KMS-11 (cell line): Measurements from ENCODE around the gene THRB.

ENCODE experiments used
- H2AFZ ChIP-seq: fragments of 200-600 bp; sonication (generic); 2 replicates; pipeline ENCODE4 v1.6.1; 2016; ENCODE audit warnings: antibody characterized with exemption, mixed run types, low read depth
- H3K27ac ChIP-seq: fragments of 200-600 bp; sonication (generic); 2 replicates; pipeline ENCODE4 v1.6.1; 2016; ENCODE audit warnings: mild to moderate bottlenecking, mixed run types
- H3K27me3 ChIP-seq: fragments of 200-600 bp; sonication (generic); 2 replicates; pipeline ENCODE4 v1.6.1; 2017; ENCODE audit warnings: mild to moderate bottlenecking, low read depth, mixed run types, moderate library complexity; ENCODE audit not compliant: insufficient read depth
- H3K36me3 ChIP-seq: fragments of 200-600 bp; sonication (generic); 2 replicates; pipeline ENCODE4 v1.6.1; 2017; ENCODE audit warnings: mild to moderate bottlenecking, mixed run types; ENCODE audit not compliant: insufficient read depth
- H3K4me1 ChIP-seq: fragments of 200-600 bp; sonication (generic); 2 replicates; pipeline ENCODE4 v1.6.1; 2016; ENCODE audit warnings: mild to moderate bottlenecking, low read depth, mixed run types; ENCODE audit not compliant: poor library complexity, severe bottlenecking
- H3K4me2 ChIP-seq: fragments of 200-600 bp; sonication (generic); 2 replicates; pipeline ENCODE4 v1.7.0; 2016; ENCODE audit warnings: mild to moderate bottlenecking, mixed run types
- H3K4me3 ChIP-seq: fragments of 200-600 bp; sonication (generic); IDR thresholded peaks from 2 replicates; pipeline ENCODE4 v1.6.1; 2017; ENCODE audit warnings: low read depth, low read length, mixed read lengths; ENCODE audit not compliant: insufficient read depth
- H3K79me2 ChIP-seq: fragments of 200-600 bp; sonication (generic); 2 replicates; pipeline ENCODE4 v1.6.1; 2016; ENCODE audit warnings: low read depth, mixed run types; ENCODE audit not compliant: insufficient read depth
- H3K9ac ChIP-seq: fragments of 200-600 bp; sonication (generic); 2 replicates; pipeline ENCODE4 v1.6.1; 2016; ENCODE audit warnings: mild to moderate bottlenecking, mixed run types
- H4K20me1 ChIP-seq: fragments of 200-600 bp; sonication (generic); 2 replicates; pipeline ENCODE4 v1.6.1; 2016; ENCODE audit warnings: mild to moderate bottlenecking, mixed run types; ENCODE audit not compliant: insufficient read depth
- TF ChIP-seq, protein P1 (sequence below): fragments of 200-600 bp; sonication (generic); conservative IDR thresholded peaks from 2 replicates; pipeline ENCODE4 v1.6.1; 2017; ENCODE audit warnings: low read depth, mild to moderate bottlenecking, antibody characterized with exemption, low read length, moderate library complexity, mixed read lengths

The THRB gene

DNA sequence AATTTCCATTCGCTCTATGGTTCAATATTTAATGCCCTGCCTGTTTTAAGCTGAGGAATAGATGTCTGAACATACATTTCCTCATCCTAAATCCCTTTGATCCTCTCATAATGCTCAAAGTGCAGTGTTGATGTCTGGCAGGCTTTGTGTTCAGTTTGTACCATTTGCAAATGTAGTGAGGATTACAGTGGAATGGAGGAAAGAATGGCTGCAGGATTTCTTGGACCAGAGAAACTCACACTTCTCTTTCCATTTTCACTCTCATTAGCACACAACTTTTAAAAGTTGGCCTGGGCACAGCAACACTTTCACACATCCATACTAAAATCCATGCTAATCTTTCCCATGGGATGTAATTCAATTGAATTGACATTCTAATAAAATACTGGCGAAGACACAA is 28.6 kb upstream of the THRB start:
- Histone ChIP-seq H3K9ac (no peak overlapping the region), H3K4me1 (no peaks in the 10 kb centered on the region), H2AFZ (no peak overlapping the region), H3K36me3 (no peaks in the 10 kb centered on the region), H3K27me3 (no peaks in the 10 kb centered on the region), H4K20me1 (no peaks in the 10 kb centered on the region), H3K79me2 (no peaks in the 10 kb centered on the region), H3K4me2 (no peak overlapping the region), H3K27ac (no peak overlapping the region), H3K4me3 (no peak overlapping the region)
- TF ChIP-seq, protein P1, sequence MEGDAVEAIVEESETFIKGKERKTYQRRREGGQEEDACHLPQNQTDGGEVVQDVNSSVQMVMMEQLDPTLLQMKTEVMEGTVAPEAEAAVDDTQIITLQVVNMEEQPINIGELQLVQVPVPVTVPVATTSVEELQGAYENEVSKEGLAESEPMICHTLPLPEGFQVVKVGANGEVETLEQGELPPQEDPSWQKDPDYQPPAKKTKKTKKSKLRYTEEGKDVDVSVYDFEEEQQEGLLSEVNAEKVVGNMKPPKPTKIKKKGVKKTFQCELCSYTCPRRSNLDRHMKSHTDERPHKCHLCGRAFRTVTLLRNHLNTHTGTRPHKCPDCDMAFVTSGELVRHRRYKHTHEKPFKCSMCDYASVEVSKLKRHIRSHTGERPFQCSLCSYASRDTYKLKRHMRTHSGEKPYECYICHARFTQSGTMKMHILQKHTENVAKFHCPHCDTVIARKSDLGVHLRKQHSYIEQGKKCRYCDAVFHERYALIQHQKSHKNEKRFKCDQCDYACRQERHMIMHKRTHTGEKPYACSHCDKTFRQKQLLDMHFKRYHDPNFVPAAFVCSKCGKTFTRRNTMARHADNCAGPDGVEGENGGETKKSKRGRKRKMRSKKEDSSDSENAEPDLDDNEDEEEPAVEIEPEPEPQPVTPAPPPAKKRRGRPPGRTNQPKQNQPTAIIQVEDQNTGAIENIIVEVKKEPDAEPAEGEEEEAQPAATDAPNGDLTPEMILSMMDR, result no peak

DNA sequence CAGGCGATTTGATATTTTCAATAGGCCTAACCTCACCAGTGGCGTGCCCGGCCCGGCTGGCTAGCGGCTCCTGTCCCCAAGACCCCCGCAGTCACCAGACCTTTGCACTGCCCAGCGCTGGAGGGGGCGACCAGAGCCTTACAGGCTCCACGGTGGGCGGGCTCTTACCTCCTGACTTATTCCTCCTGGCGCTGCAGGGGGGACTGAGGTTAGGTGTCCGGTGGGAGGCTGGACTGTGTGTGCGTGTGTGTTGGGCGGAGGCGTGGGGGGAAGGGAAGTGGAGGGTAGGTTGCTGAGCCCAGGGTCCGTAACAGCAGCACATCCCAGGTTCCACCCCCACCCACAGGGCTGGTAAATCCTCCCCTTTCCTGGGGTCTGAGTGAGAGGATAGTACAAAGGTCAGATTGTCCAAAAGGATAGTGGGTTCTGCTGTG is 27.5 kb upstream of the THRB start:
- H4K20me1 ChIP-seq, result no peaks in the 10 kb centered on the region
- no peaks in the 10 kb centered on the region for H3K27me3 ChIP-seq
- TF ChIP-seq, protein P1, result no peak
- H3K4me2 ChIP-seq, result 0 out of 2 replicates have a peak overlapping the region, but pooled peaks have one; percentile 36
- no peaks in the 10 kb centered on the region for H3K79me2 ChIP-seq
- H3K36me3 ChIP-seq, result no peaks in the 10 kb centered on the region
- no peak overlapping the region for H3K9ac ChIP-seq
- H3K4me1 ChIP-seq, result no peaks in the 10 kb centered on the region
- peak overlapping the region; percentile 86; the same call in 1 of the 2 replicates for H2AFZ ChIP-seq
- peak overlapping the region; percentile 51 for H3K4me3 ChIP-seq
- no peak overlapping the region for H3K27ac ChIP-seq

DNA sequence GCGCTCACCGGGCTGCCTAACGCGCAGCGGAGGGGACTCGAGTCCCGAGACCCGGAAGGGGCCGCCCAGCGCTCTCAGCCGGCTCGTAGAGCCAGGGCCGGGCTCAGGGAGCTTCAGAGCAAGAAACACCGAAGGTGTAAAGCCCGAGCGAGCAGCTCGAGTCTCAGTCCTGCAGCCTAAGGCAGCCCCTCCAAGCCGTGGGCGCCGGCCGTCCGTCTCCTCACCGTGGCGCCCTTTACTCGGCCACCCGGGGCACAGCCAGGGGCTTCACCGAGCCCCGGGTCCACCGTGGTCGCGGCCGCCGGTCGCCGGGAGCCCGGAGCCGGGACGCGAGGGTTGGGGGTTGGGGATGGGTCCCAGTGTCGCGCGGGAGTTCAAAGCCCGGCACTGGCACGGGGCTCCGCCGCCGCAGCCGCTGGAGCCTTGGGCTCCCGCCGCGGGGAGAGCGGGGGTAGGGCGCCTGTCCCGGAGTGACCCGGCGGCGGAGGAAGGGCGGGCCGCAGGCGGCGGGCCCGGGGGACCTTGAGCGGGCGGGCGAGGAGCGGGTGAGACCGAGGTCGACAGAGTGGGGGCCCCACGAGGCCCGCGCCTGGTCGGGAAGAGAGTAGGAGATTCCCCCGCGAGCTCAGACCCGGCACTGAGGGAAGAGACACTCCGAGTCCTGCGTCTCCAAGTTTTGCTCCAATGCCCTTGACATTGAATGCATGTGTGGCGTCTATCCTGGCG is 26.9 kb upstream of the THRB start:
- no peaks in the 10 kb centered on the region for H3K27me3 ChIP-seq
- H2AFZ ChIP-seq, result peak overlapping the region; percentile 86
- H3K4me3 ChIP-seq, result peak overlapping the region; percentile 51

DNA sequence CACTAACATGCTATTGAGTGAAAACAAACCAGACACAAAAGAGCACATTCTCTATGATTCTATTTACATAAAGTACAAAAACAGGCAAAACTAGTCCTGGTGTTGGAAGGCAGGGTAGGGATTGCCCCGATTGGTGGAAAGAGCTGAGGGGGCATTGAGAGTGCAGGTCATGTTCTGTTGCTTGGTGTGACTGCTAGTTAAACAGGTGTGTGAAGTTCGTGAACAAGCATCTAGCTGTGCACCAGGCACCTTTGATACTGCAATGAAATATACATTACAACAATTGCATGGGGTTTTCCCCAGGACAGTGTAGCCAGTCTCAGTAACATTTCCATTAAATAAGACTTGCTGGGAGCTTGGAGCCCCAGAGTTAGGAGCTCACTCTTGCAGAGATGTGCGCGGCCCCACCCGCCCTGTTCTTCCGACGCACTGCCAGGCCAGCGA is 26.3 kb upstream of the THRB start:
- H3K4me2 ChIP-seq, result peak overlapping the region; percentile 36; the same call in 1 of the 2 replicates
- H4K20me1 ChIP-seq, result no peaks in the 10 kb centered on the region
- no peak overlapping the region for H3K27ac ChIP-seq
- no peaks in the 10 kb centered on the region for H3K27me3 ChIP-seq
- H3K4me1 ChIP-seq, result no peaks in the 10 kb centered on the region
- no peaks in the 10 kb centered on the region for H3K79me2 ChIP-seq
- H3K4me3 ChIP-seq, result peak overlapping the region; percentile 51
- H3K36me3 ChIP-seq, result no peaks in the 10 kb centered on the region
- TF ChIP-seq, protein P1, result no peak
- peak overlapping the region; percentile 86 for H2AFZ ChIP-seq
- H3K9ac ChIP-seq, result peak overlapping the region; percentile 39; the same call in 1 of the 2 replicates

More for the DNA sequence above, 26.9 kb upstream of the THRB start:
- Histone ChIP-seq H3K36me3 (no peaks in the 10 kb centered on the region), H3K27ac (no peak overlapping the region), H3K79me2 (no peaks in the 10 kb centered on the region), H3K4me1 (no peaks in the 10 kb centered on the region), H3K4me2 (peak overlapping the region; percentile 36; the same call in 1 of the 2 replicates), H4K20me1 (no peaks in the 10 kb centered on the region), H3K9ac (peak overlapping the region; percentile 39; the same call in 1 of the 2 replicates)
- TF ChIP-seq, protein P1, result no peak
